Stimulated activated CD4-positive, alpha-beta T cell treated with anti-CD3 and anti-CD28 coated beads, Interleukin-15, amount 100 ng/mL, for 48 hours (primary cell): ENCODE results near the gene DCDC1.

Experiments
- DNase-seq, 2 donors: peaks; one replicate each; pipeline ENCODE4 v3.0.0-alpha.2; 2020; ENCODE audit warnings: low read depth in 2 of 2

Gene DCDC1

DNA sequence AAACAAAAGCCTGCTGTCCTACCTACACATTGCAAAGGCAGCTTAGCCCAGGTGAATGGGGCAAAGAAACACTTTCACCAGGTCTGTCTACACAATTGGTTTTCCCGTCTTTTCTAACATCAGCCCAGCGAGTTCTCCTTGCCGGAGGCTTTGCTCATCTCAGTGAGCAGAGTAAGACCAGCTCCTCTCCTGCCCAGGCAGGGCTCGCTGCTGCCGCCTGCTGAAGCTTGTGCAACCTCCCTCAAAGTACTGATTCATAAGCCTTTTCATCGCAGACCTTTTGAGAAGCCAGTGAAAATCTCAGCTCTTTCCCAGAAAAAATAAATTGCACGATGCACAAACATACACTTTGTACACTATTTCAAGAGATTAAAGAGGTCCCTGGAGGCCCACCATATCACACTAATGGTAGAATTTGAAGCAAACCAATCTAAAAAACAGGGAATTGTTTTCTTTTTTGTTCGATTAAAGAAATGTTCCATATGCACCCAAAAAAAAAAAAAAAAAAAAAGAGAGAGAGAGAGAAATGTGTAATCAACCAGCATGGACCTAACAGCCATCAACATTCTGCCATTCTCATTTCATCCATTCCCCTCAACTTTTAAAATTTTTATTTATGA is 455.3 kb downstream of the DCDC1 start:
- DNase-seq, result no peak

- no peak for DNase-seq
These were observed 458.3 kb downstream of the DCDC1 start for GRCh38 chr11:30911247-30911646.

GRCh38 chr11:30908857-30909256 is 460.7 kb downstream of the DCDC1 start:
- DNase-seq, result no peak

GRCh38 chr11:30908272-30908671 is 461.3 kb downstream of the DCDC1 start:
- DNase-seq, result no peak

DNA sequence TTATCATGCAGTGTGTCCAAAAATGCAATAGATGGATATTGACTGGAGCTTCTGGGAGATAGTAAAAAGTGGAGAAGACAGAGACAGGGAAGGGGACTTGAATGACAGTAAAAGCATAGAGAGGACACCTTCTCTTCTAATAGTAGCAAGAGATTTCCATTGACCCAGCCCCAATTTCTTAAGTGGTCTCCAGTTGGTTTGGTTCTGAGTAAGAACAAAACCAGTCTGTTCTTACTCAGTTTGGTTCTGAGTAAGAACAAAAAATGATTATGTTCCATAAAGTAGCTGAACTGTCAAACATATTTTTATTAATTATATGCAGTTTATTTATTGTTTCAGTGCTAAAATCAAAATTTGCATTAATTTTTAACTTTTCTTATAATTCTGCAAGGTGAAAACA is 466.6 kb downstream of the DCDC1 start:
- no peak for DNase-seq

DNA sequence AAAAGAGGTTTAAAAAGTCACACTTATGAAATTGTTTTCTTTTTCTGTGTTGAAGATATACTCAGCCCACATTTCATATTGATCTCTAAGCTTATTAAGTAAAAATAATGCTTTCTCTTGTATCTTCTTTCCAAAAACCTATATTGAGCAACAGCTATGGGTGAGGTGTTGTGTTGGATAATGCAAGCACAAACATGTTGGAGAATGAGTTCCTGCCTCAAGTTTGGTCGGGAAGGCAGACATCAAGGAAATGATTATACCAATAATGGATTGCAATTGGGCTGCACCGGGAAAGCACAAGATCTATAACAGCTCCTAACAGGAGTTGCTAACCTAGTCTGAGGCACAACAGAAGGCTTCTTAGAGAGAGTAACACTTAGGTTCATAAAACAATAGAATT is 474.5 kb downstream of the DCDC1 start:
- no peak for DNase-seq

DNA sequence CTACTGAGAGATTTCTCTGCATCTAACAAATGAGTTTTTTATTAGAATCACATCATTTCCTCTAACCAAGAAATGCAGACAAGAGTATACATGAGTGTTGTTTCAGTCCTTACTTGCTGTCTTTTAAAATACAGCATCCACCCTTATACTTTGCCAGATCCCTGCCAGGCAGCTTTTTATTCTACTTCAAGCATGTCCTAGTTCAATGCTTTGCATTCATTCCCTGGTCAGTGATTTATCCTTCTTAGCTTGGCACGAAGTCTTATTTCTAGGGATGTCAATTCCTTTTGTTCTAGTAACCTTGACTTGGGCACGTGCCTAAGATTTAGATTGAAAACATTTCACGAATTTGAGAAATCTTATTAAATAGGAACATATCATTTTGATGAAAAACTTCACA is 476.2 kb downstream of the DCDC1 start:
- DNase-seq, result no peak

GRCh38 chr11:30889143-30889794 is 480.3 kb downstream of the DCDC1 start:
- DNase-seq, result no peak

DNA sequence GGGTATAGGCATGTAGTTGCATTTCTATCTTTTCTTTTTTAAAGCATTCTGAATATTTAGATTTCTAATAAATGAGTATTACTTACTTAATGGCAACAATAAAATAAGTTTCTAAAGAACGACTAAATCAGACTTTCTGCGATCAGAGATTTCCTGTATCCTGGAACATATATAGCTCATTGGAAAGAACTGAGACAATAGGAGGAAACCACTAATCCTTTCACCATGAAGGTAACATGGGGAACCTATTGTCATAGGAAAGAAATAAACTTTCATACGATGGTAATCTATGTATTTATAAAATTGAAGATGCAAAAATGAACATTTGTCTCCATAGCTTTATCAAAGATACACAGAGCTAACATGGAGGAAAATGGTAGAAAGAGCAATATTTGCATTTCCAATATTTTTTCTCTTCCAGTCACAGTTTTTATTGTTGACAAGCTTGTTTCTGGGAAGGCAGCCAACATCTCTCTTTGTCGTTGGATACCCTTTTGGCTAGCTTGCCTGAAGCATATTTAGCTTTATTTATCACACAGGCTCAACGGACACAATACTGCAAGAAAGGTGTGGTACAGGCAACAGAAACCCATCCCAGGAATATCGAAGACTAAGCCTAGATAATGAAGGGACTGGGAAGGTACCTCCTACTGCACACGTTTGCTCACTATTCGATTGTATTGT is 490.1 kb downstream of the DCDC1 start:
- no peak for DNase-seq

DNA sequence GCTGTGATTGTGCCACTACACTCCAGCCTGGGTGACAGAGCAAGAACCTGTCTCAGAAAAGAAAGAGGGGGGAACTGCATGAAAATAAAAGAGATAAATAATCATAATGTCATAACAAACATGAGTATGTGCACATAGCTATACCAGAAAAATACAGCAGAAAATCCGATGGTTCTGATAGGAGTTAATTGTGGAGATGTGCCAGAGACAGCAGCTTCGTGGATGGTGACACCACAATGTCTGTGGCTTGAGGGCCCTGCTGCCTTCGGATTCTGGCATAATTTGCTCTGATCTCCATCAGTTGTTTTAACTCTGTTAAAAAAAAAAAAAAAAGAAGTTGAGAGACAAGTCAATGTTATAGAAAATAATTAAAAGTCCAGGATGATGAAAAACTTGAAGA is 491.1 kb downstream of the DCDC1 start:
- DNase-seq, result no peak

DNA sequence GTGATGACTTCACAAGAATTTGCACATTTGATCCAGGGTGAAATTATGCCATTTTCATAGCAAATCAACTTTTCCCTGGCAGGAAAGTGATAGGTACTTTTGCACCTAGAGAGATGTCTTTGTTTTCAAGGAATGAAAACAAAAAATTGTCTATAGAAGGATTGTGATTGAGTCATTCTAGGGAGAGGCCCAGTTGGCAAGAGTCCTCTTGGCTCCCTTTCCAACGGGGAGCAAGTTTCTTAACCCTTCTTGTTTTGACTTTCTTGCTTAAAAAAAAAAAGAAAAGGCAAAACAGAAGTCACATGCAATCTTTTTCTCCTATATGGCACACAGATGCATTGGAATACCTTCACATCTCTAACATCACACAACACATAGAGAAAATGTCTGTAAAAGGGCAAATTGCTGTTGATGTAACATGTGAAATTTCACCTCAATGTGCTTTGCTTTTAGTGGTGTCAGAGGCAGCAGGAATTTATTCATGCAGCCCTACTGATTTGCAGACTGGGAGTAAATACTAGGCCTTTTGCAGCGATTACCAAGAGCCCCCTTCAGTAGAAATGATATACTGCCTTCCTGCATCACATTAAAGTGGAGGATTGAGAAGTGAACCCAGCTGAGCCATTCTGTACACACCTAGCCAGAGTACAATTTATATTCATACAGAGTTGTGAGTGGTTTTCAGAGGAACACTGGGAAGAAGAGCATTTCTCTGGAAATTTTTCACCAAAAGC is 492.7 kb downstream of the DCDC1 start:
- no peak for DNase-seq

DNA sequence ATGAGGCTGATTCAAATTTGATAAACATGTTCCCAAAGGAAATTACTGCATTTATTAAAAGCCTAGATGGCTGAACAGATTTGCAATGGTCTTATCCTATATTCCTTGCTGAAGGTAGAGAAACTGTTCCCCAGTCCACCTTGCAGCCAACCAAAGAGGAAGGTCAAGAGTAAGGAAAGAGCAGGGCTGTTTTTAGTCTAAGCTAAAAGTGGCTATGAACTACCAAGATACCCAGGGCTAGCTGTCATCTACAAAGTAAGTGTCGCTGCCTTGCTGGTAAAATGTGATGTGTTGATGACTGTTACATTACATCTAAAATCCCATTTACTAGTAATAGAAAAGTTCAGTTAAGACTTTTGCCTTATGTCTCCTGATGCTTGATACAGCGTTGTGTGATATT is 493.3 kb downstream of the DCDC1 start:
- no peak for DNase-seq

DNA sequence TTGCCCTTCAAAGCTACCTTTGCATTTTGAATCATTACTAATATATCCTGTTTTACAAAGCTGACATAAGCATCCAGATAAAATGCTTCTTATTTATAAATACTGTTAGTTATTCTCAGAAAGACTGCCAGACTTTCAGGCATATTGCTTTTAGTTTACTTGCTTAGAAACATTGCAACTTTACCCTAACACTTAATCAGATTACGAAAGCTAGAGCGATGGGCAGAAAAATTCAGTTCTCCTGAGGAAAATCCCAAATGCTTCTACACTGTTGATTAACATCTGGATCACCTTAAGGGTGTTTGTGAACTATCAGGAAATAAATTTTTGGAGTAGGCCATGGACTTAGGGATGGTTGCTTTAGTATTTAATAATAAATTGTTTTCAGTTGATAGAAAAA is 493.7 kb downstream of the DCDC1 start:
- no peak for DNase-seq

GRCh38 chr11:30873924-30874610 is 495.5 kb downstream of the DCDC1 start:
- no peak for DNase-seq

- DNase-seq, result no peak
These were observed 500.9 kb downstream of the DCDC1 start for GRCh38 chr11:30868626-30869081.

DNA sequence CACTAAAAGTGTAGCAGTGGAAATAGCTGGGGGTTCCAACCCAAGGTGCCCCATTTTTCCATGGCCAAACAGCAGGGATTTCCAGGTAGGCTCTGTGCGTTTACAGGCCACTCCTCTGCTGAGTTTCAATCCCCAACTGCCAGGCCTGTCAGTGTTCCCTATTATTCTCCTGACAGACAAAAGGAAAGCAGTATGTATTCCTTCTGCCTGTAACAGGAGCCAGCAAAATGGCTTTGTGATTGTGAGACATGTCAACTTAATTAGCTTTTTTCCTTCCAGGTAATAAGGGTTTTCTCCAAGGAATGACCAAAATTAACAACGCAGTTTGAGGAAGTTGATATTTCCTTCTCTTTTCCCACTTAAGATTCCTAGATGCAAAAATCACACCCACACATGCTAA is 506.3 kb downstream of the DCDC1 start:
- DNase-seq, result no peak

DNA sequence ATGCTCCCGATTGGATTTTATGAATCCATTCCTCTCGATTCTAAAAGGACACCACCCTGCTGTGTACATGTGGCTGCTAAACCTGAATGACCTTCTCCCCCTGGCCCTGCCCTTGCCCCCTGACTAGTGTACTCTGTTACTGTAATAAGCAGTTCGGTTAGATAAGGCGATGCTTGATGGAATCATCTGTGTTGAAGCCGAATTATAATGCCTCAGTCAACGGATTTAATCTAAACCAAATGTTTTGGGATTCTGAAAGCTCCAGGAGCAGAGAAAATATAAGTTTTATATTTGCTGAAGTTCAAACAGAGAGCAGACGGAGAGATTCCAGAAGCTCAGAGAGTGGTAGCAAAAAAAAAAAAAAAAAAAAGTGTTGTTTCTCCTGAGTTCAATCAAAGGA is 508.0 kb downstream of the DCDC1 start:
- no peak for DNase-seq

- DNase-seq, result no peak
These were observed 508.5 kb downstream of the DCDC1 start for GRCh38 chr11:30861064-30861463.

DNA sequence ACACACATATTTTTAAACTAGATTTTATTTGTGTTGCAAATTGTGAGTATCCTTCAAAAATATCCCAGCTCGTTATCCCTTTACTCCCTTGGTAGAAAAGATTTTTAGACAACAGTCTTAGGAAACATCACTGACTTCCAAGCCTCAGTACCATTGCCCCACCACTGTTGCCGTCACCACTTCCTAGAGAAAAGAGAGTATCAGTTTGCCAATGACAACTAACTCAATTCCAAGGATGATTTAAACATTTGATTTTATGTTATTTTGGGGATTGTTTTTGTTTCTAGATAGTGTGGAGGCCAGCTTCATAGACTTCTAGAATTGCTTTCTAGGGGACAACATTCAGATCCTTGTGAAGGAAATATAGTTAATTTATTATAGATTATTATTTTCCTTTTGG is 509.4 kb downstream of the DCDC1 start:
- no peak for DNase-seq

DNA sequence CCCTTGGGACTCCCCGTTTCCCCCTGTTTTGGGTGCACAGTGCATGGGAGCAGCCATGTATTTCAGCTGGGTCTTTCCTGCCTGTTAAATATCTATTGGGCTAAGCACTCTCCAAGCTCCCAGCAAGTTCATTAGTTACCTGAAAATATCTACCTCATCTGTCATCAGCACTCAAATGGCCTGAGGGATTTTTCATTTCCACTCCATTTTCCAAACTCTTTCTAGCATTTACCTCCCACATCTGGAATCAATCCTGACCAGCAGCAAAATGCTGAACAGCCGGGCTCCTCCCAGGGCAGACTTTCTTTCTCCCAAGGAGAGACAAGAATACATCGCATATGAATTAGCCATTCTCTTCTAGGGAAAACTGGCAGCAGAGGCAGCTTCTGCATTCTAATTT is 509.9 kb downstream of the DCDC1 start:
- no peak for DNase-seq

- no peak for DNase-seq
These were observed 514.0 kb downstream of the DCDC1 start for GRCh38 chr11:30855383-30856006.

DNA sequence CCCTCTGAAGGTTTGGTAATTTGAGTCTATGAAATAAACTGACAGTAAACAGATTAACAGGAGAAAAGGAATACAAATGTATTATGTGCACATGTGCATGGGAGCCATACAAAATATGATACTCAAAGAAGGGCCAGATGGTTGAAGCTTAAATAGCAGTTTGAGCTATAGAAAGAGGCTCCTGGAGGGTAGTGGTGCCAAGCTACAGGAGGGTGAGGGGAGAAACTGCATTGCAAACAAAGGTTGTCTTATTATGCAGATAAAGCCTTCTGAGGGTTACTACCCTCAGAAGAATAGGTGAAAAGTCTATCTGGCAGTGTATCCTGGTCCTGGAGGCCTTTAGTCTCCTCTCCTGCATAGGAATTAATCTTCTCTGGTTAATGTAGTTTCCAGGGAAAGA is 516.1 kb downstream of the DCDC1 start:
- no peak for DNase-seq
